Mesodermal cell (in vitro differentiated cells): Measurements from ENCODE around the gene CCDC158.
A peak's percentile ranks its signal among the peaks of the same experiment; 100 is the strongest.
"Not testable (repeated sequence)": the region's sequence is repeated elsewhere in the genome, so short reads cannot be mapped to it uniquely, and the experiment has no call there.

Experiments used
- H3K27ac ChIP-seq: 2 replicates; pipeline ENCODE4 v1.7.0; 2013; ENCODE audit warnings: mild to moderate bottlenecking, low read depth, low read length, moderate library complexity; ENCODE audit not compliant: severe bottlenecking
- H3K36me3 ChIP-seq: 2 replicates; pipeline ENCODE4 v1.7.1; 2013; ENCODE audit warnings: mild to moderate bottlenecking, low read length, moderate library complexity; ENCODE audit not compliant: control insufficient read depth, insufficient read depth
- H3K4me1 ChIP-seq: one replicate; pipeline ENCODE4 v1.7.1; 2013; ENCODE audit warnings: mild to moderate bottlenecking, low read length; ENCODE audit not compliant: insufficient read depth, control insufficient read depth, poor library complexity, severe bottlenecking
- H3K4me3 ChIP-seq: 2 replicates; pipeline ENCODE4 v1.7.0; 2013; ENCODE audit warnings: low read length, control low read depth, mild to moderate bottlenecking; ENCODE audit not compliant: insufficient read depth, poor library complexity, severe bottlenecking; ENCODE audit errors: extremely low read depth
- H3K9me3 ChIP-seq: 2 replicates; pipeline ENCODE4 v1.7.1; 2013; ENCODE audit warnings: mild to moderate bottlenecking, low read length, moderate library complexity; ENCODE audit not compliant: control insufficient read depth
- WGBS, 2 experiments: methylation state at CpG; one replicate each; pipeline ENCODE4 v1.1.5; 2013; ENCODE audit warnings: missing lambda C conversion rate in 2 of 2; ENCODE audit not compliant: insufficient coverage in 2 of 2; 5-methylcytosine and 5-hydroxymethylcytosine counted together

CCDC158 gene

GRCh38 chr4:76301068-76301774 lies 119.7 kb downstream of the CCDC158 start:
- WGBS, 2 experiments: 90 to 100% methylated on average over 3 to 4 of the region's 4 CpGs
- H3K27ac ChIP-seq: peak overlapping the region; percentile 33
- peaks cover 8% of the 10 kb centered on the region for H3K4me1 ChIP-seq
- H3K9me3 ChIP-seq: peaks cover 4% of the 10 kb centered on the region
- H3K4me3 ChIP-seq: no peak overlapping the region
- H3K36me3 ChIP-seq: no peaks in the 10 kb centered on the region

GRCh38 chr4:76300012-76300411 lies 120.9 kb downstream of the CCDC158 start:
- Histone ChIP-seq H3K27ac (no peak overlapping the region), H3K4me3 (no peak overlapping the region), H3K36me3 (no peaks in the 10 kb centered on the region), H3K4me1 (peaks cover 8% of the 10 kb centered on the region), H3K9me3 (peaks cover 4% of the 10 kb centered on the region)
- 84 to 96% methylated on average over 2 to 4 of the region's 4 CpGs for WGBS, 2 experiments

GRCh38 chr4:76298227-76298626 lies 122.7 kb downstream of the CCDC158 start:
- Histone ChIP-seq H3K9me3 (peaks cover 4% of the 10 kb centered on the region), H3K4me3 (no peak overlapping the region), H3K4me1 (peaks cover 8% of the 10 kb centered on the region), H3K27ac (no peak overlapping the region), H3K36me3 (no peaks in the 10 kb centered on the region)

- no peaks in the 10 kb centered on the region for H3K36me3 ChIP-seq
- H3K27ac ChIP-seq: no peak overlapping the region
- H3K4me1 ChIP-seq: peaks cover under 1% of the 10 kb centered on the region
- 80 to 86% methylated on average over 2 to 3 of the region's 3 CpGs for WGBS, 2 experiments
- peaks cover 4% of the 10 kb centered on the region for H3K9me3 ChIP-seq
- no peak overlapping the region for H3K4me3 ChIP-seq
These were observed 124.6 kb downstream of the CCDC158 start for GRCh38 chr4:76296286-76296820.

GRCh38 chr4:76293772-76294171 lies 127.2 kb downstream of the CCDC158 start:
- H3K4me3 ChIP-seq: no peak overlapping the region
- 79 to 87% methylated on average over 2 of the region's 2 CpGs for WGBS, 2 experiments
- H3K27ac ChIP-seq: no peak overlapping the region
- H3K36me3 ChIP-seq: no peaks in the 10 kb centered on the region
- H3K4me1 ChIP-seq: no peaks in the 10 kb centered on the region
- H3K9me3 ChIP-seq: peaks cover 4% of the 10 kb centered on the region

GRCh38 chr4:76292730-76293129 lies 128.2 kb downstream of the CCDC158 start:
- Histone ChIP-seq H3K36me3 (no peaks in the 10 kb centered on the region), H3K27ac (no peak overlapping the region), H3K9me3 (peaks cover 4% of the 10 kb centered on the region), H3K4me1 (no peaks in the 10 kb centered on the region), H3K4me3 (no peak overlapping the region)
- 76 to 93% methylated on average over 3 of the region's 3 CpGs for WGBS, 2 experiments

- not testable (repeated sequence) for H3K27ac ChIP-seq, H3K4me1 ChIP-seq, H3K36me3 ChIP-seq, H3K4me3 ChIP-seq, H3K9me3 ChIP-seq
- 85 to 88% methylated on average over 2 to 3 of the region's 3 CpGs for WGBS, 2 experiments
These were observed 133.1 kb downstream of the CCDC158 start for GRCh38 chr4:76287811-76288210.

GRCh38 chr4:76283900-76284299 lies 137.0 kb downstream of the CCDC158 start:
- Histone ChIP-seq H3K4me1 (no peaks in the 10 kb centered on the region), H3K27ac (no peak overlapping the region), H3K36me3 (no peaks in the 10 kb centered on the region), H3K4me3 (no peak overlapping the region), H3K9me3 (no peaks in the 10 kb centered on the region)
- WGBS, 2 experiments: 33 to 88% methylated on average over 1 of the region's 4 CpGs

- Histone ChIP-seq H3K9me3 (no peaks in the 10 kb centered on the region), H3K36me3 (no peaks in the 10 kb centered on the region), H3K27ac (no peak overlapping the region), H3K4me1 (no peaks in the 10 kb centered on the region), H3K4me3 (no peak overlapping the region)
- 83 to 96% methylated on average over 5 to 6 of the region's 6 CpGs for WGBS, 2 experiments
These were observed 137.8 kb downstream of the CCDC158 start for GRCh38 chr4:76282941-76283689.

- H3K4me3 ChIP-seq, H3K27ac ChIP-seq, H3K36me3 ChIP-seq, H3K9me3 ChIP-seq, H3K4me1 ChIP-seq: not testable (repeated sequence)
- WGBS, 2 experiments: 76% methylated on average over 3 of the region's 6 CpGs; no CpG with 5 or more reads in 1 of the 2 experiments
These were observed 139.3 kb downstream of the CCDC158 start for GRCh38 chr4:76281594-76281993.
